ENCODE data around the gene PSAT1. TPM values are rescaled to one million over a fixed set of nuclear protein-coding genes. Genes with fewer than 3 reads are reported as not detected.

Gene PSAT1
- polyA plus RNA-seq, 1 donor, result 76.7 TPM

GRCh38 chr9:78363221-78363620 lies 66.3 kb downstream of the PSAT1 start:
- no peak for DNase-seq

DNA sequence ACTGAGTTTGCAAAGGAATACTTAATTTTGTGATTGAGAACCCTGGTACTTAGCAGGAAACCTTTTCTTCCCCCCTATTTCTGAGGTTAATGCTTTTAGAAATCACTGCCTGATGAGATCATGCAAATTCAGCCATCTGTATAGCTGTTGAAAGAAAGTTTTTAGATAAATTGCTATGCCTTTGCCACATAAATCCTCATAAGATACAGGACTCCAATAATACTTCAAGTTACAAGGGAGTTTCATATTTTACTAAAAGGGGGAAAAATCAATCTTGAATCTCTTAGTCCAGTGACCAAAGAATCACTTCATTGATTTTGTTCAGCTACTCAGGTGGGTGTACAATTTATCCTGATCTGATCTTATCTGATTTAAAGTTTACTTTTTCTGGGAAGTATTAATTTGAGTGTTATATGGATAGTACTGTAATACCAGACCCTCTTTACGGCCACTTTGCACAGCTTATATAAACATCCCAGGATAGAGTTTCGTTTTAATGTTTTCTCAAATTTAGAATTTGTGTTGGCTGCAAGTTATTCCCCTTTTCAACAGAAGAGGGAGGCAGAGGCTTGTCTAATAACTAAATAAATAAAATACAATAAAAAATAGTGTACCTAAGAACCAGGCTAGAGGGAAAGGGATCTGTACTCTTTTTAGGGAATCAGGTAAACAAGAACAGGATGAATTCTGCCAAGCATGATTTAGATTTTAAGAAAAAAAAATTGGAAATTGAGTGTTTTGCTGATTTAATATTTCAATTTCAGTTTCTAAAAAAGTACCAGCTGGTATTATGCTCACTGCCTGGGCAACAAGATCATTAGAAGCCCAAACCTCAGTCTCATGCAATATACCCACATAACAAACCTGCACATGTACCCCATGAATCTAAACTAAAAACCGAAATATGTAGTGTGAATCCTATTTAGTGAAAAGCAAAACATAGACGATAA lies 69.1 kb downstream of the PSAT1 start:
- DNase-seq, result peak; percentile 42

- DNase-seq, result no peak
Observed at GRCh38 chr9:78366827-78367226, 69.9 kb downstream of the PSAT1 start.

DNA sequence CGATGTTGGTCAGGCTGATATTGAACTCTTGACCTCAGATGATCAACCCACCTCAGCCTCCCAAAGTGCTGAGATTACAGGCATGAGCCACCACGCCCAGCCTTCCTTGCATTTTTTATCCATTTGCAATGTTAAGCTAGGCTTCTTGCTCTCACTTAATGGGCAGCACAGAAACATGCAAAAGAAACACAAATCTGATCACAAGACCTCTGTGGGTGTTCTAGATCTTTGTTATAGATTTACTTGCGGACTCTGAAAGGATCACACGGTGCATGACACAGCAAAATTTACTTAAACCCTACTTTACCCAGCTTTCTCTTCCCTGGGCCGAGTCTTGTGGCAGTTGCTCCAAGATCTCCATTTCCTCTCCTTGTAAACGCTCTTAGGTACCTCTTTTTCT lies 71.3 kb downstream of the PSAT1 start:
- DNase-seq, result no peak

GRCh38 chr9:78369639-78370219 lies 72.8 kb downstream of the PSAT1 start:
- peak; percentile 84 for DNase-seq

- DNase-seq, result no peak
Observed at GRCh38 chr9:78370991-78371390, 74.1 kb downstream of the PSAT1 start.

DNA sequence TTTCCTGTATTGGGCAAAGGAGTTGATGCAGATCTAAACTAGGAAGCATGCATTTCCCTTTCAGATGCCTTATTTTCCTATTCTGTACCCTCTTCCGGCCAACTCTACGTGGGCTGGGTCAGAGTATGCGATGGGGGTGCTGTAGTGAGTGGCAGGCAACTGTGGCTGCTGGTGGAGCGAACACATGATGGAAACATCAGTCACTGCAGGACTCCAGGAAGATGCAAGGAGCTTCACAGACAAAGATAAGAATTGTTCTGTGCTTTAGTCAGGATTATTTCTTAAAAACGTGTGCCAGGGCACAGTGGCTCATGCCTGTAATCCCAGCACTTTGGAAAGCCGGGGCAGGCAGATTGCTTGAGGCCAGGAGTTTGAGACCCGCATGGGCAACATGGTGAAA lies 75.1 kb downstream of the PSAT1 start:
- DNase-seq, result no peak

Other genes with a start within 250 kb of the PSAT1 start
- gene CEP78, start 61.0 kb upstream of the PSAT1 start, polyA plus RNA-seq (ENCODE audit: insufficient read length), result 52.9 TPM